HEK293 (cell line): ENCODE data around the gene TGFB1.

Experiments
- HOXC10 ChIP-seq: sonication (generic); formaldehyde crosslinking; IDR thresholded peaks from 2 replicates; pipeline ENCODE4 v1.8.1; 2023; ENCODE audit warnings: mild to moderate bottlenecking, missing genetic modification reagents
- HOXD13 ChIP-seq: sonication (generic); formaldehyde crosslinking; IDR thresholded peaks from 2 replicates; pipeline ENCODE4 v1.8.0; 2022; ENCODE audit warnings: missing genetic modification reagents, borderline replicate concordance
- MEIS1 ChIP-seq: sonication (generic); formaldehyde crosslinking; IDR thresholded peaks from 2 replicates; pipeline ENCODE4 v1.8.1; 2022; ENCODE audit warnings: missing genetic modification reagents, mild to moderate bottlenecking, borderline replicate concordance
- SALL2 ChIP-seq: fragments of 450-650 bp; formaldehyde crosslinking; IDR thresholded peaks from 2 replicates; pipeline ENCODE4 v1.5.0; 2017; ENCODE audit warnings: missing biosample characterization, mild to moderate bottlenecking, missing genetic modification characterization, borderline replicate concordance
- SCRT2 ChIP-seq: fragments of 450-650 bp; formaldehyde crosslinking; IDR thresholded peaks from 2 replicates; pipeline ENCODE4 v1.5.1; 2016; ENCODE audit warnings: missing biosample characterization, missing genetic modification characterization
- WT1 ChIP-seq: fragments of 450-650 bp; formaldehyde crosslinking; IDR thresholded peaks from 2 replicates; pipeline ENCODE4 v1.5.1; 2016; ENCODE audit warnings: missing biosample characterization, missing genetic modification characterization
- ZBTB1 ChIP-seq: fragments of 450-650 bp; formaldehyde crosslinking; IDR thresholded peaks from 2 replicates; pipeline ENCODE4 v1.5.1; 2016; ENCODE audit warnings: missing biosample characterization, missing genetic modification characterization
- ZFP3 ChIP-seq: fragments of 450-650 bp; formaldehyde crosslinking; IDR thresholded peaks from 2 replicates; pipeline ENCODE4 v1.5.1; 2016; ENCODE audit warnings: low read depth, missing biosample characterization, missing genetic modification characterization
- ZNF112 ChIP-seq: fragments of 450-650 bp; formaldehyde crosslinking; IDR thresholded peaks from 2 replicates; pipeline ENCODE4 v1.5.0; 2017; ENCODE audit warnings: missing biosample characterization, missing genetic modification characterization
- ZNF221 ChIP-seq: fragments of 450-650 bp; formaldehyde crosslinking; IDR thresholded peaks from 2 replicates; pipeline ENCODE4 v1.5.1; 2017; ENCODE audit warnings: missing biosample characterization, missing genetic modification characterization, borderline replicate concordance
- ZNF24 ChIP-seq: fragments of 450-650 bp; formaldehyde crosslinking; IDR thresholded peaks from 2 replicates; pipeline ENCODE4 v1.5.1; 2016; ENCODE audit warnings: missing biosample characterization, missing genetic modification characterization
- ZNF354C ChIP-seq: fragments of 450-650 bp; formaldehyde crosslinking; IDR thresholded peaks from 2 replicates; pipeline ENCODE4 v1.5.1; 2016; ENCODE audit warnings: missing biosample characterization, missing genetic modification characterization, low read depth, borderline replicate concordance
- ZNF423 ChIP-seq: fragments of 450-650 bp; formaldehyde crosslinking; IDR thresholded peaks from 2 replicates; pipeline ENCODE4 v1.5.1; 2016; ENCODE audit warnings: missing biosample characterization, missing genetic modification characterization
- ZNF529 ChIP-seq: fragments of 450-650 bp; formaldehyde crosslinking; IDR thresholded peaks from 2 replicates; pipeline ENCODE4 v1.5.1; 2017; ENCODE audit warnings: missing genetic modification characterization, missing biosample characterization; ENCODE audit not compliant: insufficient replicate concordance
- ZNF571 ChIP-seq: fragments of 450-650 bp; formaldehyde crosslinking; IDR thresholded peaks from 2 replicates; pipeline ENCODE4 v1.5.0; 2017; ENCODE audit warnings: missing biosample characterization, missing genetic modification characterization
- ZNF626 ChIP-seq: fragments of 450-650 bp; sonication (Bioruptor Pico); formaldehyde crosslinking; IDR thresholded peaks from 2 replicates; pipeline ENCODE4 v1.5.1; 2018; ENCODE audit warnings: missing biosample characterization, missing genetic modification characterization, inconsistent platforms
- ZSCAN16 ChIP-seq: fragments of 450-650 bp; formaldehyde crosslinking; IDR thresholded peaks from 2 replicates; pipeline ENCODE4 v1.5.1; 2016; ENCODE audit warnings: missing biosample characterization, missing genetic modification characterization
- TF ChIP-seq, protein P1 (sequence below): fragments of 450-650 bp; formaldehyde crosslinking; IDR thresholded peaks from 2 replicates; pipeline ENCODE4 v1.5.1; 2016; ENCODE audit warnings: missing biosample characterization, missing genetic modification characterization, borderline replicate concordance
- TF ChIP-seq, protein P2 (sequence below): fragments of 450-650 bp; formaldehyde crosslinking; IDR thresholded peaks from 2 replicates; pipeline ENCODE4 v1.5.1; 2016; ENCODE audit warnings: missing biosample characterization, missing genetic modification characterization
- TF ChIP-seq, protein P3 (sequence below): fragments of 450-650 bp; formaldehyde crosslinking; IDR thresholded peaks from 2 replicates; pipeline ENCODE4 v1.5.1; 2016; ENCODE audit warnings: missing biosample characterization, missing genetic modification characterization
- TF ChIP-seq, protein P4 (sequence below): fragments of 450-650 bp; formaldehyde crosslinking; IDR thresholded peaks from 2 replicates; pipeline ENCODE4 v1.5.0; 2017; ENCODE audit warnings: missing biosample characterization, missing genetic modification characterization, borderline replicate concordance
- TF ChIP-seq, protein P5 (sequence below): fragments of 450-650 bp; formaldehyde crosslinking; IDR thresholded peaks from 2 replicates; pipeline ENCODE4 v1.5.1; 2016; ENCODE audit warnings: missing biosample characterization, missing genetic modification characterization
- TF ChIP-seq, protein P6 (sequence below): fragments of 450-650 bp; formaldehyde crosslinking; IDR thresholded peaks from 2 replicates; pipeline ENCODE4 v1.5.1; 2016; ENCODE audit warnings: missing biosample characterization, missing genetic modification characterization, borderline replicate concordance

Gene TGFB1

DNA sequence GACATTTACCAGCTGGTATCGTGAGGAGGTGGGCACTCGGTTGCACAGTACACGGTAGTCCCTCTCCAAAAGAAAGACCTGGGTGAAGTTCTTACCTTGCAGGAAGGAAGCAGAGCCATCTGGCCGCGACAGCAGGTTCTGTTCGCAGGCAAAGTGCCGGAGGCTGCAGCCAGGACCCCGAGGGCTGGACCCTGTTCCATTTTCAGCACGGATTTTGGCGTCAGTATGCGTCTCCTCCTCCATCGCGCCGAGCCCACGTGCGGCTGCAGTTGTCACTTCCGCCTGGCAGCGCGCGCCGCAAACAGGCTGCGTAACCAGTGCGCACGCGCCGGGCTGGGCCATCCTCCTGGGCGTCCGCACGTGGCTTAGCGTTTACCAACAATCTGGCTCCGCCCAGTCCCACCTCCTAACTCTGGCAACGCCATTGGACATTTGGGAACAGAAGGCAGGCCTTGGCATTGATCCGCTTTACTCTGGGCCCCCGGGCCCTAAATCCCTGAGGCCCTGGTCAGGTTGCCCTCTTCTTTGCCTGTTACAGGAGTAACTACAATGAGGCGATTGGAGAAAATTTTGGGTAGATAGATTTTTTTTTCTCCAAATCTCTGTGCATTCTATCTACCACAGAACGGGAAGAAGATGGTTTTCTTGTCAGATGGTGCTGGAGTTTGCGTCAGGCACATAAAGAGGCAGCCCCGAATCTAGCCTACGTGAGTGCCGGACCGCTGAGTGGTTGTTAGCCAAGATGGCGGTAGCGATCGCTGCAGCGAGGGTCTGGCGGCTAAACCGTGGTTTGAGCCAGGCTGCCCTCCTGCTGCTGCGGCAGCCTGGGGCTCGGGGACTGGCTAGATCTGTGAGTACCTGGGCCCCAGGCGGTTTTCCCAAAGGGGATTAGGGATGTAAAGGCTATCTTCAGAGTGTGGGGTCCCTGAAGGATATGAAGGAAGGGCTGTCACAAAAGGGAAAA, 43.6 kb upstream of the TGFB1 start, which contains the start of the genes BCKDHA and EXOSC5 (continued):
- TF ChIP-seq MEIS1 (no peak), HOXC10 (CRISPR knock-in tag) (no peak), SCRT2 (peak; percentile 45; the same call in 1 of the 2 replicates), ZBTB1 (tag by site-specific recombination) (no peak), ZNF221 (tag by site-specific recombination) (no peak), ZNF423 (tag by site-specific recombination) (no peak), WT1 (tag by site-specific recombination) (peak; percentile 51), ZNF112 (tag by site-specific recombination) (no peak), ZSCAN16 (tag by site-specific recombination) (no peak), ZNF626 (tag by site-specific recombination) (no peak), ZNF529 (tag by site-specific recombination) (no peak), HOXD13 (CRISPR knock-in tag) (no peak), ZNF571 (no peak), ZFP3 (tag by site-specific recombination) (no peak), ZNF24 (peak; percentile 96), ZNF354C (no peak), SALL2 (tag by site-specific recombination) (no peak)
- TF ChIP-seq, protein P1, sequence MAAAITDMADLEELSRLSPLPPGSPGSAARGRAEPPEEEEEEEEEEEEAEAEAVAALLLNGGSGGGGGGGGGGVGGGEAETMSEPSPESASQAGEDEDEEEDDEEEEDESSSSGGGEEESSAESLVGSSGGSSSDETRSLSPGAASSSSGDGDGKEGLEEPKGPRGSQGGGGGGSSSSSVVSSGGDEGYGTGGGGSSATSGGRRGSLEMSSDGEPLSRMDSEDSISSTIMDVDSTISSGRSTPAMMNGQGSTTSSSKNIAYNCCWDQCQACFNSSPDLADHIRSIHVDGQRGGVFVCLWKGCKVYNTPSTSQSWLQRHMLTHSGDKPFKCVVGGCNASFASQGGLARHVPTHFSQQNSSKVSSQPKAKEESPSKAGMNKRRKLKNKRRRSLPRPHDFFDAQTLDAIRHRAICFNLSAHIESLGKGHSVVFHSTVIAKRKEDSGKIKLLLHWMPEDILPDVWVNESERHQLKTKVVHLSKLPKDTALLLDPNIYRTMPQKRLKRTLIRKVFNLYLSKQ (tag by site-specific recombination) = no peak
- TF ChIP-seq, protein P2, sequence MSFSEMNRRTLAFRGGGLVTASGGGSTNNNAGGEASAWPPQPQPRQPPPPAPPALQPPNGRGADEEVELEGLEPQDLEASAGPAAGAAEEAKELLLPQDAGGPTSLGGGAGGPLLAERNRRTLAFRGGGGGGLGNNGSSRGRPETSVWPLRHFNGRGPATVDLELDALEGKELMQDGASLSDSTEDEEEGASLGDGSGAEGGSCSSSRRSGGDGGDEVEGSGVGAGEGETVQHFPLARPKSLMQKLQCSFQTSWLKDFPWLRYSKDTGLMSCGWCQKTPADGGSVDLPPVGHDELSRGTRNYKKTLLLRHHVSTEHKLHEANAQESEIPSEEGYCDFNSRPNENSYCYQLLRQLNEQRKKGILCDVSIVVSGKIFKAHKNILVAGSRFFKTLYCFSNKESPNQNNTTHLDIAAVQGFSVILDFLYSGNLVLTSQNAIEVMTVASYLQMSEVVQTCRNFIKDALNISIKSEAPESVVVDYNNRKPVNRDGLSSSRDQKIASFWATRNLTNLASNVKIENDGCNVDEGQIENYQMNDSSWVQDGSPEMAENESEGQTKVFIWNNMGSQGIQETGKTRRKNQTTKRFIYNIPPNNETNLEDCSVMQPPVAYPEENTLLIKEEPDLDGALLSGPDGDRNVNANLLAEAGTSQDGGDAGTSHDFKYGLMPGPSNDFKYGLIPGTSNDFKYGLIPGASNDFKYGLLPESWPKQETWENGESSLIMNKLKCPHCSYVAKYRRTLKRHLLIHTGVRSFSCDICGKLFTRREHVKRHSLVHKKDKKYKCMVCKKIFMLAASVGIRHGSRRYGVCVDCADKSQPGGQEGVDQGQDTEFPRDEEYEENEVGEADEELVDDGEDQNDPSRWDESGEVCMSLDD (tag by site-specific recombination) = no peak
- TF ChIP-seq, protein P3, sequence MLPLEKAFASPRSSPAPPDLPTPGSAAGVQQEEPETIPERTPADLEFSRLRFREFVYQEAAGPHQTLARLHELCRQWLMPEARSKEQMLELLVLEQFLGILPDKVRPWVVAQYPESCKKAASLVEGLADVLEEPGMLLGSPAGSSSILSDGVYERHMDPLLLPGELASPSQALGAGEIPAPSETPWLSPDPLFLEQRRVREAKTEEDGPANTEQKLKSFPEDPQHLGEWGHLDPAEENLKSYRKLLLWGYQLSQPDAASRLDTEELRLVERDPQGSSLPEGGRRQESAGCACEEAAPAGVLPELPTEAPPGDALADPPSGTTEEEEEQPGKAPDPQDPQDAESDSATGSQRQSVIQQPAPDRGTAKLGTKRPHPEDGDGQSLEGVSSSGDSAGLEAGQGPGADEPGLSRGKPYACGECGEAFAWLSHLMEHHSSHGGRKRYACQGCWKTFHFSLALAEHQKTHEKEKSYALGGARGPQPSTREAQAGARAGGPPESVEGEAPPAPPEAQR (tag by site-specific recombination) = peak; percentile 74; the same call in 1 of the 2 replicates
- TF ChIP-seq, protein P4, sequence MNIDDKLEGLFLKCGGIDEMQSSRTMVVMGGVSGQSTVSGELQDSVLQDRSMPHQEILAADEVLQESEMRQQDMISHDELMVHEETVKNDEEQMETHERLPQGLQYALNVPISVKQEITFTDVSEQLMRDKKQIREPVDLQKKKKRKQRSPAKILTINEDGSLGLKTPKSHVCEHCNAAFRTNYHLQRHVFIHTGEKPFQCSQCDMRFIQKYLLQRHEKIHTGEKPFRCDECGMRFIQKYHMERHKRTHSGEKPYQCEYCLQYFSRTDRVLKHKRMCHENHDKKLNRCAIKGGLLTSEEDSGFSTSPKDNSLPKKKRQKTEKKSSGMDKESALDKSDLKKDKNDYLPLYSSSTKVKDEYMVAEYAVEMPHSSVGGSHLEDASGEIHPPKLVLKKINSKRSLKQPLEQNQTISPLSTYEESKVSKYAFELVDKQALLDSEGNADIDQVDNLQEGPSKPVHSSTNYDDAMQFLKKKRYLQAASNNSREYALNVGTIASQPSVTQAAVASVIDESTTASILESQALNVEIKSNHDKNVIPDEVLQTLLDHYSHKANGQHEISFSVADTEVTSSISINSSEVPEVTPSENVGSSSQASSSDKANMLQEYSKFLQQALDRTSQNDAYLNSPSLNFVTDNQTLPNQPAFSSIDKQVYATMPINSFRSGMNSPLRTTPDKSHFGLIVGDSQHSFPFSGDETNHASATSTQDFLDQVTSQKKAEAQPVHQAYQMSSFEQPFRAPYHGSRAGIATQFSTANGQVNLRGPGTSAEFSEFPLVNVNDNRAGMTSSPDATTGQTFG = no peak
- TF ChIP-seq, protein P5, sequence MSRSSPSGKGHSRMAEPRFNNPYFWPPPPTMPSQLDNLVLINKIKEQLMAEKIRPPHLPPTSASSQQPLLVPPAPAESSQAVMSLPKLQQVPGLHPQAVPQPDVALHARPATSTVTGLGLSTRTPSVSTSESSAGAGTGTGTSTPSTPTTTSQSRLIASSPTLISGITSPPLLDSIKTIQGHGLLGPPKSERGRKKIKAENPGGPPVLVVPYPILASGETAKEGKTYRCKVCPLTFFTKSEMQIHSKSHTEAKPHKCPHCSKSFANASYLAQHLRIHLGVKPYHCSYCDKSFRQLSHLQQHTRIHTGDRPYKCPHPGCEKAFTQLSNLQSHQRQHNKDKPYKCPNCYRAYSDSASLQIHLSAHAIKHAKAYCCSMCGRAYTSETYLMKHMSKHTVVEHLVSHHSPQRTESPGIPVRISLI (tag by site-specific recombination) = no peak
- TF ChIP-seq, protein P6, sequence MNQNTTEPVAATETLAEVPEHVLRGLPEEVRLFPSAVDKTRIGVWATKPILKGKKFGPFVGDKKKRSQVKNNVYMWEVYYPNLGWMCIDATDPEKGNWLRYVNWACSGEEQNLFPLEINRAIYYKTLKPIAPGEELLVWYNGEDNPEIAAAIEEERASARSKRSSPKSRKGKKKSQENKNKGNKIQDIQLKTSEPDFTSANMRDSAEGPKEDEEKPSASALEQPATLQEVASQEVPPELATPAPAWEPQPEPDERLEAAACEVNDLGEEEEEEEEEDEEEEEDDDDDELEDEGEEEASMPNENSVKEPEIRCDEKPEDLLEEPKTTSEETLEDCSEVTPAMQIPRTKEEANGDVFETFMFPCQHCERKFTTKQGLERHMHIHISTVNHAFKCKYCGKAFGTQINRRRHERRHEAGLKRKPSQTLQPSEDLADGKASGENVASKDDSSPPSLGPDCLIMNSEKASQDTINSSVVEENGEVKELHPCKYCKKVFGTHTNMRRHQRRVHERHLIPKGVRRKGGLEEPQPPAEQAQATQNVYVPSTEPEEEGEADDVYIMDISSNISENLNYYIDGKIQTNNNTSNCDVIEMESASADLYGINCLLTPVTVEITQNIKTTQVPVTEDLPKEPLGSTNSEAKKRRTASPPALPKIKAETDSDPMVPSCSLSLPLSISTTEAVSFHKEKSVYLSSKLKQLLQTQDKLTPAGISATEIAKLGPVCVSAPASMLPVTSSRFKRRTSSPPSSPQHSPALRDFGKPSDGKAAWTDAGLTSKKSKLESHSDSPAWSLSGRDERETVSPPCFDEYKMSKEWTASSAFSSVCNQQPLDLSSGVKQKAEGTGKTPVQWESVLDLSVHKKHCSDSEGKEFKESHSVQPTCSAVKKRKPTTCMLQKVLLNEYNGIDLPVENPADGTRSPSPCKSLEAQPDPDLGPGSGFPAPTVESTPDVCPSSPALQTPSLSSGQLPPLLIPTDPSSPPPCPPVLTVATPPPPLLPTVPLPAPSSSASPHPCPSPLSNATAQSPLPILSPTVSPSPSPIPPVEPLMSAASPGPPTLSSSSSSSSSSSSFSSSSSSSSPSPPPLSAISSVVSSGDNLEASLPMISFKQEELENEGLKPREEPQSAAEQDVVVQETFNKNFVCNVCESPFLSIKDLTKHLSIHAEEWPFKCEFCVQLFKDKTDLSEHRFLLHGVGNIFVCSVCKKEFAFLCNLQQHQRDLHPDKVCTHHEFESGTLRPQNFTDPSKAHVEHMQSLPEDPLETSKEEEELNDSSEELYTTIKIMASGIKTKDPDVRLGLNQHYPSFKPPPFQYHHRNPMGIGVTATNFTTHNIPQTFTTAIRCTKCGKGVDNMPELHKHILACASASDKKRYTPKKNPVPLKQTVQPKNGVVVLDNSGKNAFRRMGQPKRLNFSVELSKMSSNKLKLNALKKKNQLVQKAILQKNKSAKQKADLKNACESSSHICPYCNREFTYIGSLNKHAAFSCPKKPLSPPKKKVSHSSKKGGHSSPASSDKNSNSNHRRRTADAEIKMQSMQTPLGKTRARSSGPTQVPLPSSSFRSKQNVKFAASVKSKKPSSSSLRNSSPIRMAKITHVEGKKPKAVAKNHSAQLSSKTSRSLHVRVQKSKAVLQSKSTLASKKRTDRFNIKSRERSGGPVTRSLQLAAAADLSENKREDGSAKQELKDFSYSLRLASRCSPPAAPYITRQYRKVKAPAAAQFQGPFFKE = no peak
